HG03066 (cell line): ENCODE data around the gene HLA-B.

Experiments
- ATAC-seq: cut with Tn5 transposase; IDR thresholded peaks from one replicate; pipeline ENCODE4 v1.9.1; 2021; ENCODE audit warnings: low read depth; ENCODE audit not compliant: unreplicated experiment

The HLA-B gene

DNA sequence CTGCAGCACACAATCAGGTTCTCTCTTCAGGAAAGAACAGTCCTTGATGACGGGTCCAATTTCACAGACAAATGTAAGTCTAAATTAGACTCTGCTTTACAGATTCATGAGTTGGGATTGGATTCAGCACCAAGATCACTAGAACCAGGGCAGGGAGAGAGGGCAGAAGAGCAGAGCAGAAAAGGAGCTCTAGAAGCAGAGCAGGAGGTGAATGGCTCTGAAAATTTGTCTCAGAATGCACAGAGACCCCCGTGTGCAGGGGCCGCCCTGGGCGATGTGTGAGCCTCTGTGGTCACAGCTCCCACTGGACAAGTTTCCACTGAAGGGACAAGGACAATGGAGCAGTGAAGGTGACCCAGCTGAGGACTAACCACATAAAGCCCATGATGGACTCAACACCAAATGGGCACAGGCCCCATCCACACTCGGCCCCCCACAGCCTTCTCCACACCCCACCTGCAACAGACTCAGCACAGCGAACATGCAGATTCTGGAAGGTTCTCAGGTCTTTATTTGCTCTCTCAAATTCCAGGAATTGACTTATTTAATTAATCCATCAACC, 3.5 kb downstream of the HLA-B start:
- ATAC-seq: no peak

DNA sequence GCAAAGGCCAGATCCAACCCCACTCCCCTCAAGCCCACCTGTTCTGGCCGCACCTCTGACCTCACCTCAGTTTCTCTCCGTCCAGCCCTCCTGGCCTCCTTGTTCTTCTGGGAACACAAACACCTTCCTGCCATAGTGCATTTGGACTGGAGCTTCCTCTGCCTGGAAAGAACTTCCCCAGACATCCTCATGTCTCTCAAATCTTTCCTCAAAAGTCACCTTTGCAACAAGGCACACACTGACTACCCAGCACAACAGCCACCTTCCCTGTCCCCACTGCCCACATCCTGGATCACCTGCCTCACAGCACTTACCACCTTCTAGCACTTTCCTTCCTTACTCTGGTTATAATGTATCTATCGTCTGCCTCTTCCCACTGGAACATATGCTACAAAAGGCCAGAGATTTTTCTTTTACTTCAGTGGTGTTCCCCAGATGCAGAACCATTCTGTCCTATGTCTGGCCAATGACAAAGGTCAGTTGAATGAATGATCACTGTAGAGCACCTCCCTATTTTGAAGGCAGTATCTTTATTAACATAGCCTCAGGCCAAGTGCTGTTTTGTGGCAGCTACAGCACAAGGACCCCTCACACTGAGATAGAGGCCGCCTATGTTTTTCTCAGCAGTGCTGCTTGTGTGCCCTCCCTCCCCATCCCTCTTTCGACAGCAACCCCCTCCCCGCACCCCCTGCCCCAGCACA, 4.1 kb downstream of the HLA-B start:
- ATAC-seq: no peak

DNA sequence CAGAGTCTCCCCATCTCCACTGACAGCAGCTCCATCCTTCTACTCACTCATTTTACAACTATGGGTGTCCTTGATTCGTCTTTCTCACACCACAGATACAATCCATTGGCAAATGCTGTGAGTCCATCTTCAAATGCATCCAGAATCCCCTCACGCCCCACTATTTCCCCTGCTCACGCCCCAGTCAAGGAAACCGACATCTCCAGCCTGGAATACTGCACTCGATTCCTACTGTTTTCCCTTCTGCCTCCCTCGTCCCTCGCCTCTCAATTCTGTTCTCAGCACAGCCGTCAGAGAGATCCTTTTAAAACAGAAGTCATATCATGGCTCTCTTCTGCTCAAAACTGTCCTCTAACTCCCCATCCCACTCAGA, 4.7 kb downstream of the HLA-B start:
- ATAC-seq: no peak

DNA sequence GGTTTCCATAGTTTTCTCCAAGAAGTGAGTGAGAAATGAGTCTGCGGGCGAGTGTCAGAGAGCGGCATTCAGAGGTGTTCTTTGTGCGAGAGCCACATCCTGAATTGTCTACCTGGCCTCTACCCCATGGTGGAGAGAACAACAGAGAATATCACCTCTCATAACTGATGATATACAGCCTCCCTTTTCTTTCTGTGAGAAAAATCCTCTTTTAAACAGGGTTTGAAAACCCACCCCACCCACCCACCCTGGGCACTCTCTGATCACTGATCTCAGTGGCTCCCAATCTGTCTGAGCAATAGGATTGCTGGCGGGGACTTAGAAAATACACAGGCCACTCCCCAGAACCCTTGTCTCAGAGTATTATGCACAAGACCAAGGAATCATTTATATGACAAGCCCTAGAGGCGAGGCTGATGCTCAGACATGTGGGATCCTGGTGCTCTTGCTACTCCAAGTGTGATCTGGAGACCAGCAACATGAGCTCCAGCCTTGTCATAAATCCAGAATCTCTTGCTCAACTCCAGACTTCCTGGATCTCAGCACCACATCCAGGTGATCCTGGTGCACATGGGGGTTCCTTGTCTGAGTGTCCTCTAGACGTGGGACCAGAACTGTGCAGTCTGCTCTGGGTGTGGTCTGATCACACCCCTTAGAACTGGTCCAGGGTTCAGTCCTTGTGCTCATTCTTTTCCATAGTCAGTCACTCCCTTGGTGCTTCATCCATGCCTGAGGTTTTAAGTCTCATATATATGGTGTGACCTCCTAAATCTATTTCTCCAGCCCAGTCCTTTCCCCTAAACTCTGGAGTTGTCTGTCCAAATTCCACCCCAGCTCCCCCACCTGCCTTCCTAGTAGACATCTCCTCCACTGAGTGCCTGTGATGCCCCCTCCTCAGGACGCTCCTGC, 5.3 kb downstream of the HLA-B start:
- ATAC-seq: no peak

- ATAC-seq: no peak
These were observed 6.0 kb downstream of the HLA-B start for GRCh38 chr6:31351033-31351380.

DNA sequence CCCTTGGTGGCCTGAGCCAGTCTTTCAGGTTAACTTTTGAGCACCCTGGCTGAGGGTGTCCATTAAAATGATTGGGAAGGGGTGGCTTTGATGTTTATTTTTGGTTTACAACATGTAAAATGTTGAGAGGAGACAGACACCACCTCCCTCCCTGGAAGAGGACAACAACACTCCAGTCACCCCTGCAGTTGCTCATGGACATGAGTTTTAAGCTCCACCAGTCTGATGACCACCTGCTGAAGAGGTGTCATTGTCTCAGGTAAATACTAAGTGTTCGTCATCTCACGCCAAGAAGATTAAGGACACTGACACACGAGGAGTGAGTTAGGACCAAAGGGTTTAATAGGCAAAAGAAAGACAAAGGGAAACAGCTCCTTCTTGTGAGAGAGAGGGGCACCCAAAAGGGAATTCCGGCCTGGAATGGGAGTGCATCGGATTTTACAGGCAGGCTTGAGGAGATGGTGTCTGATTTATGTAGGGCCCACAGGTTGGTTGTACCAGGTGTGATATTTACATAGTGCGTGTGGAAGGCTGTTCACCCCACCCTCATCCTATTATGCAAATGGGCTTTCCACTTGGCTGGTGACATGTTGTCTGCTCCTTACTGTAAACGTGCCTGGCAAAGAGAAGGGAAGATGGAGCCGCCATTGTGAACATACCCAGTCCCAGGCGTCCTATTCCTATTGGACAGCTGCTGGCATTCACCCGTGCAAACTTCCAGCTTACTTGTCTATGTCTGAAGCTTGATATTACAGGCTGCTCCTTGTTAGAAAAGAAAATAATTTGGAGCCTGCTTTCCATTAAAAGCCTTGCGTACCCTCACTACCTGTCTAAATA, 6.6 kb downstream of the HLA-B start:
- no peak for ATAC-seq

DNA sequence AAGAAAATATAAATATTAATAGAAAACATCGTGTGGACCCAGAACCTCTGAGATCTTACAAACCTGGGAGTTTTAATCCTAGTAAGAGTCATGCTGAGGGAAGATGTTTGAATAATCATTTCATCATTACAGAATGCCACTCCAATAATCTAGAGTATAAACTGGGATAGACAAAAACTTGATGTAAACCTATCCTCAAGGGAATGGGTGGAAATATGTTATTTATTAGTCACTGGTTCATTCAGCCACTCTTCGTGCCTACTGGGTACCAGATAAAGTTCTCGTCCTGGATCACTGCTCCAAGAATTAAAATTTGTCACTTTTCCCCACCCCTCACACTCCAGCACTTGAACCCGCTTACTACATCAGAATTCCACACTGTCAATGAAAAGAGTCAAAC, 7.7 kb downstream of the HLA-B start:
- ATAC-seq: no peak

DNA sequence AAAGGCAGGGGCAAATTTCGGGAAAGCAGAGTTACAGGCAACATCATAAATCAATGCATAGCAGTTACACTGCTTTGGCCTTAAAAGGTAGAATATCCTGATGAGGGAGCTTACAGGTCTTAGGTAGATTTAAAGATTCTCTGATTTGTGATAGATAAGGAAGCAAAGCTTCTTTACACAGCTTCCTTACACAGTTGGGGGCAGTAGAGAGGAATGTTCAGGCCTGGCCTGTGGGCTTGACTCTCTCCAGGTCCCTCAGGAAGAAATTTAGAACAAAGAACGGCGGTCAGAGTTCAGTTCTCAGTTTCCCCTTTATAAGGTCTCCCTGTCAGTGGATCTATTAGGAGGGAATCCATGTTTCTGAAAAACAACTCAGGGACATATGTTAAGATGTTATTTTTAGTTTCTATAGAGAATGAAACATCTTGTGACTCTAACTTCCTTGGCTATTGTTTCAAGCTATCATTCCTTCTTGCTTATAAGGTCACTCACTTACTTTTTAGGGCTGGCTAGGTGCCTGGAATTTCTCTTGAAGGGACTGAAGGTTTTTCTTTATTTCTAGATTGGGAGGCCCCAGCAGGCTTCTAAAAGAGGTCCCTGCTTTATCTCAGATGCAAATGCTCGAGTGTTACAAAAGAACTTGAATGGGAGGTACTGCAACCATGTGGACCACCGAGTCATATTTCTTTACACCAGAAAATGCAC, 11.8 kb downstream of the HLA-B start:
- ATAC-seq: no peak

DNA sequence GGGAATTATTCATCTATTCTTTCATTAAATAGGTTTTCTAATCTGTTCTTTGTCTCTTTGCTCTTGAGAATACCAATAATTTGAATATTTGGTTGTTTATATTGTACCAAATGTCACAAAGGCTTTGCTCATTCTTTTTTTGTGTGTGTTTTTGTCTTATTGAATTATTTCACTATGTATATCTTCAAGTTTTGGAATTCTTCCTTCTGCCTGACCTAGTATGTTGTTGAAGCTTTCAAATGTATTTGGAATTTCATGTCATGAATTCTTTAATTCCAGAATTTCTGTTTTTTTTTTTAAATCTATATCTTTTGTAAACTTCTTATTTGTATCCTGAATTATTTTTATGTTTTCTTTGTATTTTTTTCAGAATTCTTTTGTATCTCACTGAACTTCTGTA, 16.8 kb downstream of the HLA-B start:
- ATAC-seq: no peak

DNA sequence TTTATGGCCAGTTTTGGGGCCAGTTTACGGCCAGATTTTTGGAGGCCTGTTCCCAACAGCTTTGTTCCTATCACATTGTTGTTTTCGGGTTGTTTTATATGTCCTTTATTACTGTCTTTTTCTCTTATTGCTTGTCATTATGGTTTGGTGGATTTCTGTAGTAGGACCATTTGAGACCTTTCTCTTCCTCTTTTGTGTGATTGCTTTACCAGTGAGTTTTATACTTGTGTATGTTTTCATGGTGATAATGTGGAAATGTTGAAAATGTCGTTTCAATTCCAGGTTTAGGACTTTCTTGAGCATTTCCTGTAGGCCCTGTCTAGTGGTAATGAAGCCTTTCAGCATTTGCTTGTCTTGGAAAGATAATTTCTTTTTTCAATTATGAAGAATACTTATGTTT, 17.8 kb downstream of the HLA-B start:
- no peak for ATAC-seq

DNA sequence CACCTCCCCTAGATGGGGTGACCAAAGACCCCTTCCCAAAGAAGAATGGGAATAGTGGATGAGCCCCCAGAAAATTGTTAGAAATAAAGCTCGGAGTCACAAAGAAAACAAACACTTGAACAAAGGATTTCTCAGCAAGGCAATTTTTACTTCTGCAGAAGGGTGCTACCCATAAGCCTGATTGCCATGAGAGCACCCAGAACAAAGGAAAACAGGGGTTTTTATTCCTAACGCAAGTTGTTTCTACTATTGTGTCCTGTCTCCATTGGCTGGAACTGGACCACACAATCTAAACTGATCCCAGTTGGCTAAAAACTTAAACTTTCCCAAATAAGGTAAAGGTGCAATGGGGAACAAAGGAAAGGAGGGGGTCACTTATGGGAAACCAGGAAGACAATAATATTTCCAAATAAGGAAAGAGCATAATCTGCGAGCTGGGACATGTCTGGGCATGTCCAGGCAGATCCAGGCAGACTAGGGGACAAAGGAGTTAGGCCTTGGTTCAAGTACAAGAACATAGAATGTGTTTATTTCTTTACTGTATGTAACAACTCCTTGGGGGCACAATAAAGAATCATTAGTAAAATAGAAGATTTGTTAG, 20.0 kb downstream of the HLA-B start:
- no peak for ATAC-seq

DNA sequence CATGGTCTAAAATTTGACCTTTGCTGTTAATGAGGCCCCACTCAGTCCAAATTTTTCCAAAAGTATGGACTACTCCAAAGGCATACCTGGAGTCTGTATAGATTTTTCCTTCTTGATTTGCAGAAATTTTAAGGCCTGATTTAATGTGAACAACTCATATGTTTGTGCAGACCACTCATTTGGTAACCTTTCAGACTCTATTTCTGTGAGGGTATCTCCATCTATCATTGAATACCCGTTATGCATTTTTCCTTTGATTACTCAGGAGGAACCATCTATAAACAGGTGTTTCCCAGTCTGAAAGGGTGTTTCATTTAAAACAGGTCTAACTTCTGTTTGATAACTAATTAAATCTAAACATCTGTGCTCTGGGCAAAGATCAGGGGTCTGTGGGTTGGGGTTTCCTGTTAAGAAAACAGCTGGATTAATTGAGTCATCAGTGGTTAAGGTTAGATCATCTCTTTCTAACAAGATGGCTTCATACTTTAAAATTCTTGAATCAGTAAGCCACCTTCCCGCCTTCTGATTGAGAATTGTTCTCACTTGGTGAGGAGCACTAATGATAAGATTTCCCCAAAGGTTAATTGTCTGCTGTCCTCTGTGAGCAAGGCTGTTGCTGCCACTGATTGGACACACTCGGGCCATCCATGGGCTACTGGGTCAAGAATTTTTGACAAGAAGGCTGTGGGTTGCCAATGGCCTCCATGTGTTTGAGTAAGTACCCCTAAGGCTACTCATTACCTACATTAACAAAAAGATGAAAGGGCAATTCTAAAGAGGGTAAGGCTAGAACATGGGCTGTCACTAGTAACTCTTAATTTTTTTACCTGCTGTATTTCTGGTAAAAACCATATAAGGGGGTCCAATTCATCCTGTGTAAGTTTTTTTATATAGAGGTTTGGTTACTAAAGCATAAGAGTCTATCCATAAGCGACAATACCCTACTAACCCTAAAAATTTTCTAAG, 24.1 kb downstream of the HLA-B start:
- no peak for ATAC-seq

- no peak for ATAC-seq
These were observed 28.5 kb downstream of the HLA-B start for GRCh38 chr6:31328355-31328960.

GRCh38 chr6:31321820-31322219, 35.2 kb downstream of the HLA-B start:
- ATAC-seq: no peak

DNA sequence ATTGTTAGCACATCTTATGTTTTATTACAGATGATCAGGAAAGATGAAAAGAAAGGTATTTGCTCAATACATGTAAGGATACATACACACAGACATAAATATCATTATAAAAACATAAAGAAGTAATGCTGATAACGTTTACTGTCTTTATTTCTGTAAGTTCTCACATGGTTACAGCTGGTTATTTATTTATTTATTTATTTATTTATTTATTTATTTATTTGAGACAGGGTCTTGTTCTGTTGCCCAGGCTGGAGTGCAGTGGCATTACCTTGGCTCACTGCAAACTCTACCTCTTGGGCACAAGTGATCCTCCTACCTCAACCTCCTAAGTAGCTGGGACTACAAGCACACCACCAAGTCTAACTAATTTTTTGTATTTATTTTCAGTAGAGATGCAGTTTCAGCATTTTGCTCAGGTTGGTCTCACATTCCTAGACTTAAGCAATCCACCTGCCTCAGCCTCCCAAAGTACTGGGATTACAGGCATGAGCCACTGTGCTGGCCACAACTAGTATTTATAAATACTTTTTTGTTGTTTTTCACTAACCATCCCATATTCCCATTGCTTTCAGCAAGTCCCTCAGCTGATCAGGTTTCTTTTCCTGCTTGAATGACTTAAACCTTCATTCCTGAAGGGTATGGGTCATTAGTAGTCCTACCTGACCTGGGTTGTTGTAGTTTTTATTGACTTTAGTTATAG, 35.8 kb downstream of the HLA-B start:
- no peak for ATAC-seq

GRCh38 chr6:31317036-31317435, 39.9 kb downstream of the HLA-B start:
- no peak for ATAC-seq

DNA sequence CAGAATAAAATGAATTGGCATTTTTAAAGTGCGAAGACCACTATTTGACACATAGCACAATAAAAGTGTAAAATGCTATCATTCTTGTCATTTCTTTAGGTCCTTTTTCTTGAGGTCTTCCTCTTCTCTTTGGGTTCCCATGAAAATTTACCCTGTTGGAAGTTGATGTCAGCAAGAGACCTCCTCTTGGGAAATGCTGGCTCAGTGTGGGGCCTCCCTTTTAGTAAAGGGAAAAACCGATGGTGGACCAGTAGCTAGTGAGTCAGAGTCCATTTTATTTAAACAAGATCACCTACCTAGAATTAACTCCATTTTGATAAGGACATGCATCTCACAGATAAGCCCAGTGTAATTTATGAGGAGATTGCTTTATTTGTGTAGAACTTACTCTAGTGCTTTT, 47.3 kb downstream of the HLA-B start:
- no peak for ATAC-seq

GRCh38 chr6:31308845-31309175, 48.2 kb downstream of the HLA-B start:
- ATAC-seq: no peak
